PFSK-1 (cell line): Measurements from ENCODE around the gene SDHA.

Experiments used
- FOXP2 ChIP-seq: optimal IDR thresholded peaks from 2 replicates; pipeline ENCODE3; 2011; ENCODE audit warnings: borderline replicate concordance, control low read depth, inconsistent platforms; ENCODE audit not compliant: insufficient read depth; ENCODE audit errors: extremely low read length, extremely low read depth
- POLR2AphosphoS5 ChIP-seq: IDR thresholded peaks from 2 replicates; pipeline ENCODE4 v1.6.1; 2012; ENCODE audit warnings: low read depth, mild to moderate bottlenecking, control low read depth, low read length, moderate library complexity
- REST ChIP-seq, 2 experiments: IDR thresholded peaks; 2 replicates each; pipeline versions ENCODE4 v1.6.1 to v1.8.0; 2011 to 2012; ENCODE audit warnings: low read depth in 2 of 2, low read length in 2 of 2, control low read depth in 1 of 2, inconsistent platforms in 1 of 2, mild to moderate bottlenecking in 1 of 2, moderate library complexity in 1 of 2; ENCODE audit not compliant: insufficient read depth in 1 of 2
- SIN3A ChIP-seq: IDR thresholded peaks from 2 replicates; pipeline ENCODE4 v1.6.1; 2012; ENCODE audit warnings: mild to moderate bottlenecking, low read length, moderate library complexity, borderline replicate concordance; ENCODE audit not compliant: insufficient read depth
- TAF1 ChIP-seq: IDR thresholded peaks from 2 replicates; pipeline ENCODE4 v1.6.1; 2012; ENCODE audit warnings: low read length, control low read depth, borderline replicate concordance; ENCODE audit not compliant: insufficient read depth

- TF ChIP-seq POLR2AphosphoS5 = no peak
- no peak for TF ChIP-seq TAF1
- no peak for TF ChIP-seq REST (IDR thresholded peaks at IDR 0.05; ENCODE audit: insufficient read depth in 1 of 2, low read depth in 2 of 2, low read length in 2 of 2)
- no peak for TF ChIP-seq SIN3A
- TF ChIP-seq FOXP2 = no peak
These were observed 1.3 kb downstream of the SDHA start for GRCh38 chr5:219460-219863.
